ENCODE results near the gene YTHDF2.

The YTHDF2 gene

DNA sequence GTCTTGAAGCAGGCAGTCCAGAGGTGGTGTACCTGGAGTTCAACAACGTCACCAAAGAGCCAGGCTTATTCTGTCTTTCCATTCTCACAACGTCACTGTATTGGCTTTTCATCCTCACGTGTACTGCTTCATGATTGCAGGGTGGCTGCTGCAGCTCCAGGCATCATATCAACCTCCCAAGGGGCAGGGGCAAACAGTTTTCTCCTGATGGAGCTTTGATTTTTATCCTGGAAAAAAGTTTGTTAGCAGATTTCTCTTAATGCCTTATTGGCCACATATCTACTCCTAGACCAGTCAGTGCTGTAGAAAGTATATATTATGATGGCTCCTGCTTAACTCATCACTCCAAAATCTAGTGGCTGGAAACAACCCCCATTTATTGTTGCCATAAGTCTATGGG lies 66.9 kb downstream of the YTHDF2 start:
- DNase-seq = no peak

DNA sequence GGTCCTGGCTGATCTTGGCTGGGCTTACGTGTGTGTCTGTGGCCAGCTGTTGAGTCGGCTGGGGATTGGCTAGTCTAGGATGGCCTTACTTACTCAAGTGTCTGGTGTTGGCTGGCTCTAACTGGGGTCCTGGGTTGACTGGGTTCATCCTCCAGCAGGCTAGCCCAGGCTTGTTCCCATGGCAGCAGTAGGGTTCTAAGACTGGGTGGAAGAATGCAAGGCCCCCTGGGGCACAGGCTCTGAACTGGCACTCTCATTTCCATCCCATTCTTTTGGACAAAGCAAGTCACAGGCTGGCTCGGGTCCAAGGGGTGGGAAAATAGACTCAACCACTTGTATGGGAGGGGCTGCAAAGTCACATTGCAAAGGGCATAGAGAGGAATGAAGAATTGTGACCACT lies 67.3 kb downstream of the YTHDF2 start:
- DNase-seq = no peak

DNA sequence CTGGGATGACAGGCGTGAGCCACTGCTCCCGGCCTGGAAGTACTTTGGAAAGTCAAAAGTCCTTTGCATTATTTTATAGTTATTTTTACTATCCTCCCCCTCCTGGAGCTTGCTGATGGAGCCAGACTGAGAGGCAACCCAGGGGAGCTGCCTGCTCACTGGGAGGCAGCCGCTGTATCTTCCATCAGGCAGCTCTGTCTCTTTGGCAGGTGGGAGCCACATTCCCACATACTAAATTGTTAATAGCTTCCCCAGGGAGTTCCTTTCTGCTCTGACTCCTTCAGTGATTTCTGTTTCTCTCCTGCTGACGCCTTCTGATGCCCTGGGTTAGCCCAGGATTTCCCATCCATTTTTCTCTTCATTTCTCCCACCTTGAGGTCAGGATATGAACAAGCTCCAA lies 70.3 kb downstream of the YTHDF2 start:
- DNase-seq = no peak

DNA sequence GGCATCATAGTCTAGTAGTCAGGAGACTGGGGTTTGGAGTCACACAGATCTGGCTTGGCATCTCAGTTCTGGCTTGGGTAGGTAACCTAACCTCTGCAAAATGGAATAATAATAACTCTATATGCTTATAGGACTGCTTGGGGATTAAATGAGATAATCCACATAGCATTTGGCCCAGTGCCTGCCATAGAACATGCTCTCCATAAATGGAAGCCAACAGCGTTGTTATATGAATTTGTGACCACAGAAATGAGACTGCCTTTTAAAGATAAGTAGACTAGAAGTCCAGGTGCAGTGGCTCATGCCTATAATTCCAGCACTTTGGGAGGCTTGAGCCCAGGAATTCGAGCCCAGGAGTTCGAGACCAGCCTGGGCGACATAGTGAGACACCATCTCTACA lies 71.2 kb downstream of the YTHDF2 start:
- DNase-seq = no peak

DNA sequence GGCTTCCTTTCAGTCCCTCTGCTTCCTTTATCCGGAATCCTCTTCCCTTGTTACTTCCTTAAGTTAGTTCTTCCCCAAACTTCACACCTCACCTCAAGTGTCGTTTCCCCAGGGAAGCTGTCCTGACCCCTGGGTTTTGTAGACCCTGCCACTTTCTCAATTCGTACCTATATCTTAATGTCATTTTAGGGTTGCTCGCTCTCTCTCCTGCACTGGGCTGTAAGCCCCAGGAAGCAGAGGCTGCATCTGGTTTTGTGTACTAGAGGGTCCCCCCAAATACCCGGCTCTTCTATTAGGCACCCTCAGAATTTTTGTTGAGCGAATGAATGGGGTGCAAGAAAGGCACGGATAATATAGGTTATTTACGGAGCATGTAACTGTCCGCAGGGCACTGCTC lies 74.6 kb downstream of the YTHDF2 start:
- DNase-seq = no peak

DNA sequence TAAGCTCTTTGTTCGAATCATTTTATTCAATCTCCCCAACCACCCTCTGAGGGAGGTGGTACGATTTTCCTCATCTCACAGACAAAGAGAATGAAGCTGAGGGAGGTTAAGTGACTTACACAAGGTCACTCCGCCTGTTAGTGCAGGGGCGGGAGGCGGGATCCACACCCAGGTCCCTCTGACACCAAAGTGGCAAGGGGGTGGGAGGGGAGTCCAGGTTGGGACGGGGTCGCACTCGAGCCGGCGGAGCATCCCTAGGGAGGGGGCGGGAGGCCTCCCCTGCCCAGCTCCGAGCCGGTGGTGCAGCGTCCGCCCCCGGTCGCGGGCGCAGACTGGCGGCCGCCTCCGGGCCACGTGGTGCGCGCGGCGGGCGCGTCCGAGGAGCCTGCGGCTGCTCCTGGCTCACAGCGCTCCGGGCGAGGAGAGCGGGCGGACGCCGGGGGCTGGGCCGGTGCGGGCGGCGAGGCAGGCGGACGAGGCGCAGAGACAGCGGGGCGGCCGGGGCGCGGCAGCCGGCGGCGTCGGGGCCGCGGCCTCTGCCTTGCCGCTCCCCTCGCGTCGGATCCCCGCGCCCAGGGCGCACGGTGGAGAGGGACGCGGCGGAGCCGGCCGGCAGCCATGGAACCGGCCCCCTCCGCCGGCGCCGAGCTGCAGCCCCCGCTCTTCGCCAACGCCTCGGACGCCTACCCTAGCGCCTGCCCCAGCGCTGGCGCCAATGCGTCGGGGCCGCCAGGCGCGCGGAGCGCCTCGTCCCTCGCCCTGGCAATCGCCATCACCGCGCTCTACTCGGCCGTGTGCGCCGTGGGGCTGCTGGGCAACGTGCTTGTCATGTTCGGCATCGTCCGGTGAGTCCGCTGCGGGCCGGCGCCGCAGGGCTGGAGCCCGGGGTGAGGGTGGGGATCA lies 75.3 kb downstream of the YTHDF2 start, which contains the start of gene OPRD1:
OPRD1 (plus strand) TSS at position 405 of the 903 bp plus-strand sequence; CDS start at position 619, 214 bp downstream.
- no peak for DNase-seq

GRCh38 chr1:28812669-28813468 lies 76.1 kb downstream of the YTHDF2 start:
- no peak for DNase-seq

DNA sequence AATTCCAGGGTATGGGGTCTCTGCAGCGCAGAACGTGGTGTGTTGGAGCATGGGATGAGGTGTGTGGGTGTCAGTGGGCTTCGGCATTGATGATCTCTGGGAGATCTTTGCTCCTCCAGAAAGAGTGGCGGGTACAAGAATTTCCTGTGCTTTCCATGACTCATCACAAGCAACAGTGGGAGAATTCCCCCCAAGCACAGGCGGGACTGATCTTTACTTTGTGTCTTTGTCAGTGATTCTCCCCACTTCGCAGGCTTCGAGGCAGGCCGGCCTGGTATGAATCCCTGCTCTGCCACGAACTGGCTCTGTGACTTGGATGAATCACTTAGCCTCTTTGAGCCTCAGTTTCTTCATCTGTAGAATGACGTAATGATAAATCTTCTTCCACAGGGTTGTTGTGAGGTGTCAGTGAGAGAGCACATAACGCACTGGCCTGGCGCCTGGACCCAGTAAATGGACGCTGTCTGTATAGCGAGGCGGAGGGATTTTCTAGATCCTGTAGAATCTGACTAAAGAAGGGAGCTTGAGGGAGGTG lies 77.3 kb downstream of the YTHDF2 start:
- DNase-seq = no peak

GRCh38 chr1:28815533-28816185 lies 78.9 kb downstream of the YTHDF2 start:
- DNase-seq = no peak

- no peak for DNase-seq
These were observed 80.4 kb downstream of the YTHDF2 start for GRCh38 chr1:28817133-28817532.

DNA sequence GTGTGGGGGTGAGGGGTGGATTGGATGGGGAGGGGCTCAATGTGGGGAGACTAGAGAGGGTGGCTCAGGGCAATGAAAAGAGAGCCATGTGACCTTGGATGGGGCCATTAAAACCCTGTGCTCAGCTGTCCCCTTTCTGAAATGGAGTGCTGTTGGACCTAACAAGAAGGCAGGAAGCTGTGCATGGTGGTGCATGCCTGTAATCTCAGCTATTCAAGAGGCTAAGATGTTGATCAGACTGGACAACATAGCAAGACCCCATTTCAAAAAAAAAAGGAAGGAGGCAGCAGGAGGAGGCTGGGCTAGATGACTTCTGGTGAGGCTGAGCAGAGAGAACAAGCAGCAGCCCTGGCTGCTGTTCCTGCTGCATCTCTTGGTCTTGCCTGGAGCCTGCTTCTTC lies 82.3 kb downstream of the YTHDF2 start:
- no peak for DNase-seq
